Testis (tissue), 2 donors: ENCODE results near the gene CELSR1.

Source experiments
- CTCF ChIP-seq, 3 experiments: fragments of 450-650 bp in 2 of 3; fragments of 200-600 bp in 1 of 3; sonication (generic) in 1 of 3; IDR thresholded peaks; one replicate each; pipeline ENCODE4 v1.5.1; 2016 to 2019; ENCODE audit warnings: antibody characterized with exemption in 3 of 3, mild to moderate bottlenecking in 2 of 3, moderate library complexity in 1 of 3
- POLR2A ChIP-seq: fragments of 450-650 bp; IDR thresholded peaks from one replicate; pipeline ENCODE4 v1.6.1; 2017; ENCODE audit warnings: antibody characterized with exemption, mild to moderate bottlenecking, moderate library complexity

- no peak for TF ChIP-seq CTCF (IDR thresholded peaks at IDR 0.05)
- TF ChIP-seq POLR2A, result no peak
These were observed 167.5 kb downstream of the CELSR1 start for GRCh38 chr22:46369716-46370583.
